GM19023 (cell line): ENCODE data around the gene AUTS2.

Experiments used
- ATAC-seq: cut with Tn5 transposase; IDR thresholded peaks from one replicate; pipeline ENCODE4 v1.9.1; 2021; ENCODE audit warnings: mild to moderate bottlenecking, moderate library complexity; ENCODE audit not compliant: unreplicated experiment

AUTS2 gene

DNA sequence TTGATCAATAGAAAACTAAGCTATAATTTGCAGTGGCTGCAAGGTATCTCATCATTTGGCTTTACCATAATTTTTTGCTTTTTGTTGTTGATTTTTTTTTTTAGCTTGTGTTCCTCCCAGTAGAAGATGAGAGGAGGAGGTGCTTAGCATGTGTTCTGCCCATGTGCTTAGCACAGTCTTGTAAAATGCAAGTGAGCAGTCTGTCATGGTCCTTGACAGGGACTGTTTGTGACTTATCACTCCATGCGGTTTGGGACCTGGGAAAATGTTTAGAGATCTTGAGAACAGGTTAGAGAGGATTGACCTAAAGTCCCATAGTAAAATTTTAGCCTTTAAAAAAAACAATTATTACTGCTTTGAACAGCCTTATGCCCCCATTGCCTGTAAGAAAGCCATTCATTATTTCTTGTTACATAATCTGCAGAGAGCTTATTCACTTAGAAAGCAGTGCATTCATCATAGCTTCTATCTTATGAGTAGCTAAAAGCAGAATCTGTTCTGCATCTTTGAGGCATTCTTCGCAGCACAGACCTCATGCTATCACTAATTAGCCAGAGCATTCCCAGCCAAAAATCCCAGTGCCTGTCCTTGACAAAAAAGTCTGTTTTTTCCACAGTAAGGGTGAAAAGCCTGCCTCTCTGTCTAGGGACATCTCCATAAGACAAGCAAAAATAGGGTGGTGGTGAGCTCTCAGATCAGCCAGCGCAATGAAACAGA is 784.9 kb downstream of the AUTS2 start:
- no peak for ATAC-seq

DNA sequence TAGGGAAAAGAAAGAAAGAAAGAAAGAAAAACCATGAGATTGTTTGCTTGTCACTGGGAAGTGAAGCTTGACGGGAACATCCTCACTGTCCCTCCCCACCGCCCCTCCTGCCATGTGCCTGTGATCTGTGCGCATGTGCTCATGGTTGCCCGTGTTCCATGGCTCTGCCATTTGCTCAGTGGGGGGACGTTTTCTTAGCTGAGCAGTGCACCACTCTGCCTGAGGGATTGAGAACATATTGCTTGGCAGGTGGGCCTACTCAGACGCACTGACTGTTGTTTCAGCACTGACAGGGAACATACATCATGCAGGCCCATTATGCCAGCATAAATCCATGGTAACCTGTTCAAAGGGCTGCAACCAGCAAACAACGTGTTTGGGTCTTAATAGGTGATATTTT is 785.7 kb downstream of the AUTS2 start:
- ATAC-seq: no peak

DNA sequence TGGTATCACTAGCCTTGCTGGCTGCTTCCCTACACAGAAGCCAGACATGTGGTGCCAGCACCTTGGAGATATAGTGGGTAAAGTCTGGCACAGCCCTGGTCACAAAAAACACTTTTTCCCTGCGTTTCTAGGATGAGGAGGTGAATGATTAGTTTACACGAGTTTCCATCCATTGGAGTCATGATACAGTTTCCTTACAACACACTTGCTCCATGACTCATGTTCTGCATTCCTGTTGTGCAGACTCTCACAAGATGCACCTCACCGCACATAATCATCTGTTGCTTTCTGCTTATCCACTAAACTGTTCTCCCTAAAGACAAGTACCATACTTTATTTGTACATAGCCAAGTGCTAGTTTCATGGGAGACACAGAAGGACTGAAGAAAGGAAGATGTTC is 786.6 kb downstream of the AUTS2 start:
- ATAC-seq: no peak

DNA sequence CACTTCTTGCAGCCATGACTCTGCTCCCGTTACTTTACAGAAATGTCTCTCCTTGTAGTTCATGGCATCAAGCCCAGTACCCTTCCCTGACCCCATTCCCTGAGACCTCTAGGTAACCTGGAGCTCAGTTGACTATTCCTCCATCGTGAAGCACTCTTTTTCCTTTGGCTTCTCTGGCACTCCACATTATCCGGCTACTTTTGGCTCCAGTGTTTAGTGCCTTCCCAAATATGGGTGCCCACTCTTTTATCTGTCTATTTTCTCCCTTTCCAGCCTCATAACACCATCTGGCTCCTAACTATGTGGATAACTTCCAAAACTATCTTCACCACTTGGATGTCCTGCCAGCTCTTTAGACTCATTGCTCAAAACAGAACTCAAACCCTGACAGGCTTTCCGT is 788.9 kb downstream of the AUTS2 start:
- ATAC-seq: no peak

DNA sequence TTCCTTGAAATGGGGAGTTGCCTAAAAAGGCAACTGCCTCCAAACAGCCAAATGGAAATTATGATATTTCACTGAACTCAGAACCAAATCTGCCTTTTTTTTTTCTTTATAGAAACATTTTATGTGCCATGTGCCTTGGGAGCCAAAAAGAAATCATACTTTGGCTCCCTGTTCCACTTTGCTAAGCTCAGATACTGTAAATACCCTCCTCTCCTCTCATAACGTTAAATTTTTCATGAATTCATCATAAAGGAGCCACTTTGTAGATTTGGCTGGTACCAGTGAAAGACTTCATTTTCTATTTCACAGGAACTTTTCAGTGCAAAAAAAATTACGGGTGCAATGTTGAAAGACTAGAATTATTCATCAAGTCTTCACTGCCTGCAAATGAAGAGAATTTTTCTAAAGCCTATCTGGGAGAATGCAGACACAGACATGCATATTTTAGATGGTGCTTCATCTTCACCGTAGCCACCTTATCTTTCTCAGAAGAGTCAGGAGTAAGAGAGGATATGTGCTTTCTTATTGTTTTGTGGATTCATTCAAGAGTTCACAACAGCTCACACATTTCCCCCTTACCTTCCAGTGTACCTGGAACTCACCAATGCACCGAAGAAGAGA is 791.4 kb downstream of the AUTS2 start:
- no peak for ATAC-seq

DNA sequence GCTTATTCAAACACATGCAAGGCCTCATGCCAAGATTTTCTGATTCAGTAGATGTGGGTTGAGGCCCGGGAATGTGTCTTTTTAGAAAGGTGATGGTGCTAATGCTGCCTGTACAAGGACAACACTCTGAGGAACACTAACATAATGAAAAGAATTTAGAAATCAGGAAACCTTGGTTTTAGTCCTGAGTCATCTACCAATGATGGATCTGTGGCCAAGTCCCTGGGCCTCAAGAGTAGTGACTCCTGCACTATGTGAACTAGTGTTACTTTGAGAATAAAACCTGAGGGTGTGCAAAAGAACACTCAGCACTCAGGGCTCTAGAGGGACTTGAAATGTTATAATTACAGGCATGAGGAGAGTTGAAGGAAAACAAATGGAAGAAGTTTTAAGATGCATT is 792.0 kb downstream of the AUTS2 start:
- no peak for ATAC-seq

DNA sequence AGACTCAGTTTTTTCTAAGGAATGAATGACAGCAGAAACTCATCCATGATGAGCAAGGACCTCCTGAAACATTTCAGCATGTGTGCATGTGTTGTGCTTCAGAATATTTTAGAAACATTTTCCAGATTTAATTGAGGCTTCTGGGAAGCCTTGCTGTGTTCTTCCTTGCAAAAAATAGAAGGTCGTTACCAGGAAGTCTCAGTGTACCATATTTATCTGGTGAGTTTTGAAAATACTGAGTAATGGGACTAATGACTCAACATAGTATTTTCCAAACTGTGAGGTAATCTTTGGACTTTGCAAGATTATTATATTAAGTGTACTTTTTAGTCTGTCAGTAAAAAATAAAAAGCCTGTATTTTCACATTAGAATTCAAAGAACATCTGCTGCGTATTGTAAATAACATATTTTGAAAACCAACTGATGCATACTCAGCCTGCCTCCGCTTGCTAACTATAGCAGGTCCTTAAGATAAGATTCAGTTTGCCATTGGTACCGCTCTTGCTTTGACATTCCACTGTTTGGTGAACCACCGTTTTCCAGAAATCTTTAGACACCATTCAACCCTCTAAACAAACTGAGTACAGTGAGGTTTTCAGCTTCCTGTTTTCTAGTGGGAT is 794.1 kb downstream of the AUTS2 start:
- ATAC-seq: no peak

DNA sequence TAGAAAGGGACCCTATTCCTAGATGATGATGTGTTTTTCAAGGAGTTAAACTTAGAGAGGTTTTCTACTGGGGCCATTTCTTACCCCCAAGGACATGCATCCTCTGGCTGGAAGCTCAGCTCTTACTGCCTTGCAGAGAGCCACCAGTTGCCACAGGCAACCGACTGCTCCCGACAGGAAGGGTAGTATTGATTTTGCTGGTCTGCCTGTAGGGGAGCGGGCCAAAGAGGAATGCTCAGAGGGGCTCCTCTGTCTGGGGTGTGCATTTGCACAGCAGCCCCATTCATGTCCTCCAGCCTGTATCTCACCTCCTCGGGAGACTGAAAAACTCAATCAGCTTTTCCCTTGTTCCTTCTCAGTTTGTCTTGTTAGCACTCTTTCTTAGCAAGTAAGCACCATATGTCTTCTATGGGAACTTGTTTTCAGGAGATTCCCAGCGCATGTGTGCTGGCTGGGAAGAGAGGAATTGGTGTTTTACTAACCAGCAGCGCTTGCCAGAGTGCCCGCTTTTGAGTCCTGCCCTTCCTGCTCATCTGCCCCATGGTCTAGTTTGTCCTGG is 794.7 kb downstream of the AUTS2 start:
- no peak for ATAC-seq

DNA sequence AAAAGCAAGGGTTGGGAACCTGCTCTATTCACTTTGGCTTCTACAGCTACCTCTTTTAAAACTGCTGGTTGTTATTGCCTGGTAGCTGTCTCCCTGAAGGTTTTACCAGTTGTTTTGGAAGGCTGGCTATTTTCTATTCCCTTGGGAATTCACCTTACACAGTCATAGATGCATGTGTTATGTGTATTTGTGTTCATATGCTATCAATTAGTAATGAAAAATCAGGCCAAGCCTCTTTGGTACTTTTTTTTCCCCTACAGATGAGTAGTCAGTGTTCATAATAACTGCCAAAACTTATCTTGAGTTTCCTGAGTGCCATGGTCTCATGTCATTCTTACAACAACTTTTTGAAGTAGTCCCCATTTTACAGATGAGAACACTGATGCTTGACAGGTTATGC is 795.7 kb downstream of the AUTS2 start:
- ATAC-seq: no peak

DNA sequence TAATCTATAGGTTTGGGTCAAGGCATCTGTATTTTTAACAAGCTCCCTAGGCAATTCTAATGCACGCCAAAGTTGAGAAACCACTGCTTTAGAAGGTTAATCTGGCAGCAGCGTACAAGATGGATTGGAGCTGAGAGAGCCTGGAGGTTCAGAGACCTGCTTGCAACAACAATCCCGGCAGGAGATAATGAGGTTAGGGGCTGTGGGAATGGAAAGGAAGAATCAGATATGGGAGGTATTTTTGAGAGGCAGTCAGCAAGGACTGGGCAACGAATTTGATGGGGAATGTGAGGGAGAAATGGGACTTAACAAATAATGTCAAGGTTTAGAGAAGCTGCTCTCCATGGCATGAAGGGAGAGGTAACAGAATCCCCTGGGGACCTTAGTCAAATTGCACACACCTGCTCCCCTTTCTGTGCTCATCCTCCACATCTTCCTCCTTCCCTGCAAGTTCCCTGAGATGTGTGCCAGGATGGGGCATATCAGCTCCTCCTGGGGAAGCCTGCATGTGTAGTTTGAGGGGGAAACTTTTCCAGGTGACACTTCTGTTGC is 802.6 kb downstream of the AUTS2 start:
- ATAC-seq: no peak

DNA sequence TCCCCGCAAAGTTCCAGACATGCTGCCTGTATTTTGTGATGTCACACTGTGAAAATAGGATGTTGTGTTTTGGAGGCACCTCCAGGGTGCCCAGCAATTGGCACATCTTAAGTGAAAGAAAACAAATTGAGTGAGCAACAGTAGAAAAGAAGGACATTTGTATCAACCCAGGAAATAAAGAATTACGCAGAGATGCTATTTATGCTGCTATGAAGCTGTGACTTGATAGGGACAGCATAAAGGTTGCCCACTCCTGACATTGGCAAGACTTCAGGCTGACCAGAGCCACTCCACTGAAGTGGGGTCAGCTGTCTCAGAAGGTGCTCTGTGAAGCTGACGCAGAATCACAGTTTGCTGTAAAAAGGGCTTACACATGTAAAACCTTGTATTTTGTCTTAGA is 803.8 kb downstream of the AUTS2 start:
- no peak for ATAC-seq

DNA sequence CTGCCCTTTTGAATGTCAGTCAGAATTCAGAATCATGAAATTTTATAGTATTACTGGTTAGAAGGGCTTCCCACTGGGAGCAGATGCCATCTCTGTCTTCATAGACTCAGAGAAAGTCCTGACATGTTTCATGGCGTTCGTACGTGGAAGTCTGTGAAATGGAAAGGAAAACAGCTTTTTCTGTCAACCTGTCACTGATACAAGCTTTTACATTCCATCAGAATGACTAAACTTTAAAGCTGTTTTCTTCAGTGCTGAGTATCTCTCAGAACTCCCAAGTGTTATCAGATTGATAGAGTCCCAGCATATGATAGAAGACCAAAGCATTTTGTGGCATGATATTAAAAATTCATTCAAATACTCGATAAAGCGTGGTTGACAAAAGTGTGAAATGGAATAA is 807.0 kb downstream of the AUTS2 start:
- no peak for ATAC-seq

DNA sequence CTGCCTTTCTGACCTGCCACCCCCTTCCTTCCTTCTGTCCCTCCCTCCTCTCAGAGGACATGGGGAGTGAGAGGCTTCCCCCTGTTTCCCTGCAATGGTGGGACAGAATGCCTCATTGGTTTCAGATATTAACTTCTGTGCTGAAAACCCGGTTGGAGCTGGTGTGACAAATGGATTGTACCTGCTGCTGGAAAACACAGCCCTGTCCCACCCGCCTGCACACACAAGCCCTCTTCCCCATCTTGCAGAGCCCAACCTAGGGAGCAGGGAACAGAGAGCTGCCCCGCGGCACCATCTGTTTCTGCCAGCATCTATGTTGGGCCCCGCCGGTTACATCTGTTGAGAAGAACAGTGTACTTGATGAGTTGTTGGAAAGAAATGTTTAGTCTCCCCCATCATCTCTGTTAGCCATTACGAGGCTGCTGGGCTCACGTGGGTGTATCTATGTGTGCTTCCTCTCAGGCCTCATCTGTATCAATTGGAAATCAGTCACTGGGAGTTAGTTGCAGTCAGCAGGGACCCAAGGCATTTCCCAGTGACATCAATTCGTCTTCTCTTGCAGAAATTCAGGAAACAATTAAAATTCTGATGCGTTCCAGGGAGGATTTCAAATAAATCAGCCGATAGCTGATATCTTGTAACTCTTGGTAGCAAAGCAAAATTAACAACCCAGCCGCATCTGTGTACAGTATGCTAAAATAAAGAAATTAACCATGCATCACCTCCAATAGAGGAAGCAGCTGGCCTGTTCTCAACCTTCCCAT is 808.1 kb downstream of the AUTS2 start:
- no peak for ATAC-seq

DNA sequence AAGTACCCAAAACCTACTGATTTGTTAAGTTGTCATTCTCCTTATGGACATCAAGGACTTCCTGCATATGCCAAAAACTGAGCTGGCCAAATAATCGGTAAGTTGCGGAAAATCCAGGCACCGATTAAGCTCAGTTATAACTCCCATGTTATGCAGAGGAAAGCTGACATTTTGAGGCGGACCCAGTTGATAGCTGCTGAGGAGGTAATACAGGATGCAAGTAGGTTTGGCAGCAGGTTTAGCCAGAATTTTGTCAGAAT is 808.6 kb downstream of the AUTS2 start:
- no peak for ATAC-seq

DNA sequence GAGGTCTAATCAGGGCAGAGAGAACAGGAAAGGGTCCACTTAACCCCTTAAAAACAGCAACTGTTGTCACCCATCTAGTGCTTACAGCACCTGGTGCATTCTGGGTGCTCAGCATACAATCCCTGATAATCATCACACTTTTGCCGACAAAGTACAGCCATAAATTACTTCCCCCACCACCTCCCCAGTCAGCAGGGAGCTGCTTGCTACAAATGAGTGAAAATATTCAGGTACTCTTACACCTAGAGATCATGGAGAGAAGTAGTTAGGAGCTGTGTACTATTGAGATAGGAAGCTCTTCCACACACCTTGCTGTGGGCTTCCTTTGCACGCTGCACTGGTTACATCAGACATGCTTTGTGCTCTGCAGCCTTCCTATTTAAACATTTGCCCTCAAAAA is 810.2 kb downstream of the AUTS2 start:
- ATAC-seq: no peak

DNA sequence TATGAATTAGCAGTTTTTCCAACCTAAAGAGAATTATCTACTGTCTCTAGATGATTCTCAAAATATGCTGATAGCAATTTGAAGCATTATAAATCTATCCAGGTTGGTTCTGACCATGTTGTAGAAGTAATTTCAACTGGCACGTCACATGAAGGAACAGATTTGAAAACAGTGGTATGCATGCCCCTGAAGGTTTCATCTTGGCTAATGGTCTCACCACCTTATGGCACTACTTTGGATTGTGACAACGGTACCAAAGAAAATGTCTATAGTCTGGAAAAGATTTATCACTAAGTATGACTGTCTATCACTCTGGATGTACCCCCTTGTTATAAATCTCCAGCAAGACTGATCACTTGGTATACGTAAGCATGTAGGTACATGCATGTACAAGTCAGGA is 810.6 kb downstream of the AUTS2 start:
- no peak for ATAC-seq

DNA sequence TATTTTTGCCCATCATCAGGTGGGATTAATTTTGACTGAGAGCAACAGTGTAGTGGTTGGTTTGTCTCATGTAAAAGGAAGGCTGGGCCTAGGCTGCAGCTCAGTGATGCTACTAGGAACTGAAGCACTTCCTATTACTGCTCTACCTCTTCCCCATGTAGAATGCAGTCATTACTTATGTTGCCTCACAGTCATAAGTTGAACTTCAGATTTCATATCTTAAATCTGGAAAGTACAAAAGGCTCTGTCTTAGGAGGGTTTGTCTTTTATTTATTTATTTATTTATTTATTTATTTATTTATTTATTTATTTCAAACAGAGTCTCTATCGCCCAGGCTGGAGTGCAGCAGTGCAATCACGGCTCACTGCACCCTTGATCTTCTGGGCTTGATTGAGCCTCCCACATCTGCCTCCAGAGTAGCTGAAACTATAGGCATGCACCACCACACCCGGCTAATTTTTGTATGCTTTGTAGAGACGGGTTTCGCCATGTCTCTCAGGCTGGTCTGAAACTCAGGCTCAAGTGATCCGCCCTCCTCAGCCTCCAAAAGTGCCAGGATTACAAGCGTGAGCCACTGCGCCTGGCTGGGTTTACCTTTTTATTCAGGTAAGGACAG is 812.0 kb downstream of the AUTS2 start:
- no peak for ATAC-seq

DNA sequence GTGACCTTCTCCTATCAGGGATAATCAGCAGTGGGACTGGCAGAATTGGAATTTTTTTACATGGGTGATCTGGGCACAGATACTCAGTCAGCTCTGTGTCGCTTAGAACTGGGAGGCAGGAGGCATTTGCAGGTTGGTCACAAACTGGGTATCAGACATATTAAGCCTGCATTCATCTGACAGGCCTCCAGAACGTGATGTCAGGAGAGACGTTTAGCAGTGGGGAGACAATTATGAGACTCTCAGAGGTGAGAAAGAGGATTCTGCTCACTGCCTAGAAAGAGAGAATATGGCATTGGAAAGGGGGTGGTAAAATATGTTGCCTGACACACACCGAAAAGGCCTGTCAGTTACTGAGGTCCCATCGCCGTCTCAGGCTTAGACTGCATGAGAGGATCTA is 816.1 kb downstream of the AUTS2 start:
- no peak for ATAC-seq

DNA sequence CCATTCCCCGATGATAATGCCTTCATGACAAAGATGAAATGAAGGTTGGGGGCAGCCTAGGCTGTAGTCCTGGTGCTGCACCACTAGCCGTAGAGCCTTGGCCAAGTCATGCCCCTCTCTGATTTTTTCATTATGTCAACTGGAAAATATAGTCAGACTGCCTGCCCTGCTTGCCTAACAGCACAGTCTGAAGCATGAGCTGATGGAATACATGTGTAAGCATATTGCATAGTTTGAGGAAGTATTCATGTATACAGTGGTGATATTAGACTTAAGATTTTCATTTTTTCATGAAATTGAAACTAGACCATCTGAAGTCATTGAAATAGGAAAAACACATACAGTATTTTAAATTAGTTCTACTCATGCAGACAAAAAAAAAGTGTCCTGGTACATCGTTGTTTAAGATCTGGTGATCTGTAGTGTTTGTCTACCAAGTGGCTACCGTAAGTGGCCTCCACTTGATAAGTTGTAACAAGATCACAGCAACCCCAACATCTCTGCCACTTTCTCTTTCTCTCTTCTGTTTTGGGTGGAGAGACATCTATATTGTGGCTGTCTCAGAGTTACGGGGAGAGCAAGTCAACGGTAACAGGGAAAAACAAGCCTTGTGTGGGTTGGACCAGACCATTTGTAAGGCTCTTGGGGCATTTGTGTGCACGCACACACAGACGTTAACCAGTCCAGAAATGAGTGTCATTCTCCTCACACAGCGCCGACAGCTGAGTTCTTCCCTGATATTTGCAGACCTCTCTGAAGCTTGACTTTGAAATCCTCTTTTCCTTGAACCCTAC is 817.1 kb downstream of the AUTS2 start:
- peak; percentile 71 for ATAC-seq

DNA sequence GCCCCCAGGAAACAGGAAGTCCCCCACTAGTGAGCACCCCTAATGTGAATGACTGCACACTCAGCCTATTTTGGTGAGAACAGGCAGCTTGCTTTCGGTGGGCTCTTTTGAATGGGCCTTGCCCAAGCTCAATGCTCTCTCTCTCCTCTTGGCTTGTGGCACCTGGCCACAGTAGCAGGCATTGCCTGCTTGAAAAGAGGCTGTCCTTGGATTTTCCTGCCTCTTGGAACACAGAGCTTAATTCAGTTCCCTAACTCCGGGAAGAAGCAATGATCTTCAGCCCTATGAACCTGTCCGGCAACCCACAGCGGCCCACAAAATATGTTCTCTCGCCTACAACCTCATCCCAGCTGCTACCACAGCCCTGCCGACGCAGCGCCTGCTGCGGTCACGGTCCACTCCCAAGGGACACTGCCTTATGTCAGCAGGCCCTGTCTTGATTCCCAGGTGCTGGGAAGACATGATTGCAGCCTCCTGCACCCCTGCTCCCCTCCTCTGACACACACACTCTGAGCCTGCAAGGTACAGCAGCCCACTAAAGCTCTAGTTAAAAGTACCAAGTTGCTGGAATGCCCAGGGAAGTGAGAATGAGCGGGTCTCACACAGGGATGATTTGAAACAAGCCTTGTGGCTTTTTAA is 818.2 kb downstream of the AUTS2 start:
- ATAC-seq: no peak
